Liver (tissue), 9 donors: Measurements from ENCODE around the gene EFNA2. TPM values are rescaled to one million over a fixed set of nuclear protein-coding genes. Genes with fewer than 3 reads are reported as not detected.

ENCODE experiments used
- DNase-seq: peaks from one replicate; pipeline ENCODE4 v3.0.0-alpha.2; 2017; ENCODE audit warnings: low spot score
- H3K27ac ChIP-seq, 2 donors: one replicate each; pipeline ENCODE4 v1.7.0; 2013; ENCODE audit warnings: inconsistent platforms in 2 of 2, low read length in 2 of 2, control low read depth in 1 of 2, low read depth in 1 of 2, mild to moderate bottlenecking in 1 of 2
- H3K27me3 ChIP-seq, 4 donors: one replicate each; pipeline versions ENCODE4 v1.6.1 to v1.7.0; 2013; ENCODE audit warnings: low read length in 3 of 4, inconsistent platforms in 1 of 4, mild to moderate bottlenecking in 1 of 4, moderate library complexity in 1 of 4; ENCODE audit not compliant: control insufficient read depth in 4 of 4, insufficient read depth in 4 of 4
- H3K36me3 ChIP-seq, 4 donors: one replicate each; pipeline versions ENCODE4 v1.6.1 to v1.7.0; 2013; ENCODE audit warnings: low read length in 3 of 4, mild to moderate bottlenecking in 3 of 4, low read depth in 1 of 4, moderate library complexity in 1 of 4; ENCODE audit not compliant: control insufficient read depth in 4 of 4, insufficient read depth in 3 of 4
- H3K4me1 ChIP-seq, 4 donors: one replicate each; pipeline versions ENCODE4 v1.6.1 to v1.7.0; 2013; ENCODE audit warnings: low read length in 3 of 4, mild to moderate bottlenecking in 3 of 4, moderate library complexity in 1 of 4; ENCODE audit not compliant: control insufficient read depth in 4 of 4, insufficient read depth in 4 of 4
- H3K4me3 ChIP-seq, 3 donors: one replicate each; pipeline versions ENCODE4 v1.6.1 to v1.7.0; 2013; ENCODE audit warnings: low read length in 3 of 3, control low read depth in 1 of 3, low read depth in 1 of 3, mild to moderate bottlenecking in 1 of 3
- H3K9ac ChIP-seq, 2 donors: one replicate each; pipeline ENCODE4 v1.7.0; 2013; ENCODE audit warnings: low read length in 2 of 2, mild to moderate bottlenecking in 2 of 2, moderate library complexity in 2 of 2, control low read depth in 1 of 2, low read depth in 1 of 2
- H3K9me3 ChIP-seq, 4 donors: one replicate each; pipeline versions ENCODE4 v1.6.1 to v1.7.0; 2013; ENCODE audit warnings: low read length in 3 of 4; ENCODE audit not compliant: control insufficient read depth in 4 of 4
- CTCF ChIP-seq: fragments of 150-350 bp; IDR thresholded peaks from 2 replicates; pipeline ENCODE4 v1.5.1; 2017; ENCODE audit warnings: improper control_type of control experiment, low read depth, low read length; ENCODE audit not compliant: missing input control
- EGR1 ChIP-seq, 2 donors: IDR thresholded peaks; 2 replicates each; pipeline ENCODE4 v1.6.1; 2016 to 2018; ENCODE audit warnings: antibody characterized with exemption in 2 of 2, low read depth in 2 of 2
- FOXA1 ChIP-seq: IDR thresholded peaks from 2 replicates; pipeline ENCODE4 v1.6.1; 2016; ENCODE audit warnings: antibody characterized with exemption
- FOXA2 ChIP-seq: IDR thresholded peaks from 2 replicates; pipeline ENCODE4 v1.6.1; 2016; ENCODE audit warnings: antibody characterized with exemption
- GABPA ChIP-seq, 2 donors: IDR thresholded peaks in 1 of 2; conservative IDR thresholded peaks in 1 of 2; 2 replicates each; pipeline ENCODE4 v1.6.1; 2016; ENCODE audit warnings: antibody characterized with exemption in 2 of 2, mild to moderate bottlenecking in 1 of 2, moderate library complexity in 1 of 2
- HNF4A ChIP-seq, 2 donors: conservative IDR thresholded peaks; 2 replicates each; pipeline ENCODE4 v1.6.1; 2016; ENCODE audit warnings: antibody characterized with exemption in 2 of 2, mild to moderate bottlenecking in 2 of 2
- HNF4G ChIP-seq: IDR thresholded peaks from 2 replicates; pipeline ENCODE4 v1.6.1; 2016; ENCODE audit warnings: antibody characterized with exemption
- JUND ChIP-seq, 2 donors: IDR thresholded peaks; 2 replicates each; pipeline ENCODE4 v1.6.1; 2016; ENCODE audit warnings: antibody characterized with exemption in 2 of 2
- MAX ChIP-seq: IDR thresholded peaks from 2 replicates; pipeline ENCODE4 v1.6.1; 2016; ENCODE audit warnings: antibody characterized with exemption
- NR2F2 ChIP-seq: IDR thresholded peaks from 2 replicates; pipeline ENCODE4 v1.6.1; 2016; ENCODE audit warnings: antibody characterized with exemption
- RAD21 ChIP-seq, 2 donors: IDR thresholded peaks; 2 replicates each; pipeline ENCODE4 v1.6.1; 2016; ENCODE audit warnings: antibody characterized with exemption in 2 of 2, mild to moderate bottlenecking in 2 of 2
- REST ChIP-seq: IDR thresholded peaks from 2 replicates; pipeline ENCODE4 v1.6.1; 2016; ENCODE audit warnings: antibody characterized with exemption, mild to moderate bottlenecking
- TAF1 ChIP-seq: conservative IDR thresholded peaks from 2 replicates; pipeline ENCODE4 v1.6.1; 2016; ENCODE audit warnings: antibody characterized with exemption, mild to moderate bottlenecking
- YY1 ChIP-seq: IDR thresholded peaks from 2 replicates; pipeline ENCODE4 v1.6.1; 2016; ENCODE audit warnings: antibody characterized with exemption, mild to moderate bottlenecking
- ZBTB33 ChIP-seq: IDR thresholded peaks from 2 replicates; pipeline ENCODE4 v1.6.1; 2016; ENCODE audit warnings: antibody characterized with exemption
- WGBS: extraction: QIAGEN DNeasy Blood & Tissue Kit; methylation state at CpG from one replicate; pipeline ENCODE4 v1.1.7; 2013; 5-methylcytosine and 5-hydroxymethylcytosine counted together
- polyA plus RNA-seq, 2 donors: library from polyadenylated mRNA; stranded (reverse) in 1 of 2; unstranded in 1 of 2; fragments of 200-250 nt in 1 of 2; fragments of >200 nt in 1 of 2; fragmentation: Nextera tagmentation in 1 of 2; extraction: Ambion mirVana in 1 of 2; gene quantifications; one replicate each; pipeline versions ENCODE4 v1.2.1 to v1.2.3, GENCODE V29; 2013 to 2015
- total RNA-seq, 2 donors: library from RNA; depleted of rRNA; stranded (reverse); fragments of >200 nt; gene quantifications; one replicate each; pipeline ENCODE4 v1.2.3, GENCODE V29; 2014
- TF ChIP-seq, protein P1 (sequence below): IDR thresholded peaks from 2 replicates; pipeline ENCODE4 v1.6.1; 2016; ENCODE audit warnings: antibody characterized with exemption
- donor health status: healthy.
- donor health status: healthy.
- donor health status: healthy.
- donor health status: healthy.
- donor health status: healthy.

EFNA2 gene
- total and polyA plus RNA-seq, 4 donors: 0.98 to 9.8 (median 4.3) TPM

- no peak for TF ChIP-seq CTCF
These were observed 31.0 kb upstream of the EFNA2 start (continued) for GRCh38 chr19:1254530-1255185.

DNA sequence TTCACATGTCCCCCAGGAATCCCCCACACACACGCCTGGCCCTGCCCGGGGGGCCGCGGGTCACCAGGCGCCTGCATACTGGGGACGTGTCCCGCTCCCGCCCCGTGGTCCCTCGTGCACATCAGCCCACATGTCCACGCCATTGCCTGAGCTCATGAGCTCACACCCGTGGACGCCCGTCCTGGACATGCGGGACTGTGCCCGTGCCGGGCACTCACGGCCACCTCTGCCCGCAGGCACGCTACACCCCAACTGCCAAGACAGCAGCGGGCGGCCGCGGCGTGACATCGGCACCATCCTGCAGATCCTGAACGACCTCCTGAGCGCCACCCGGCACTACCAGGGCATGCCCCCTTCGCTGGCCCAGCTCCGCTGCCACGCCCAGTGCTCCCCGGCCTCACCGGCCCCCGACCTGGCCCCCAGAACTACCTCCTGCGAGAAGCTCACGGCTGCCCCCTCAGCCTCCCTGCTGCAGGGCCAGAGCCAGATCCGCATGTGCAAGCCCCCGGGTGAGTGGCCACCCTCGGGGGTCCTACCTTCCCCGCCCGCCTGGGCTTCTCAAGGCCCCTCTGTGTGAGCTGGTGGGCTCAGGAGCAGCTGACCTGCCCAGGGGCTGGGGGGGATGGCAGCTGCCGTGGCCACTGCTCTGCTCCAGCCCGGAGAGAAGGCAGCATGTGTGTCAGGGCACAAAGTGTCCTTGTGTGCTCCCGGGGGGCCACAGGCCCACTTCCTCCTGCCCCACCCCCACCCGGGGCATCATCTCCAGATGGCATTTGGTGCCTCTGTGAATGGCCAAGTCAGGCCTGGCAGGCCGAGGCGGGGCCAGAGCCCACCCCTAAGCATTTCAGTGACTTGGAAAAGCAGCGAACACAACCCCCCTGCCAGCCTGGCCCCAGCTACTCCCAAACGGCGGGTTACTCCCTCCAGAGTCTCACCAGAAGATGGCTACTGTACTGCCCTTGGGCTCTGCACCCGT, 30.2 kb upstream of the EFNA2 start:
- TF ChIP-seq FOXA1 (no peak), RAD21 (IDR thresholded peaks at IDR 0.05) (no peak), CTCF (no peak), TAF1 (no peak), EGR1 (IDR thresholded peaks at IDR 0.05; ENCODE audit: low read depth in 2 of 2) (no peak), JUND (IDR thresholded peaks at IDR 0.05) (no peak), GABPA (IDR thresholded peaks at IDR 0.05 in 1 of 2, conservative IDR thresholded peaks at IDR 0.05 in 1 of 2) (no peak), REST (no peak), HNF4A (conservative IDR thresholded peaks at IDR 0.05) (no peak), NR2F2 (no peak), MAX (no peak), YY1 (no peak), ZBTB33 (no peak), HNF4G (no peak), FOXA2 (no peak)
- TF ChIP-seq, protein P1, sequence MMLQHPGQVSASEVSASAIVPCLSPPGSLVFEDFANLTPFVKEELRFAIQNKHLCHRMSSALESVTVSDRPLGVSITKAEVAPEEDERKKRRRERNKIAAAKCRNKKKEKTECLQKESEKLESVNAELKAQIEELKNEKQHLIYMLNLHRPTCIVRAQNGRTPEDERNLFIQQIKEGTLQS: no peak
- H3K36me3 ChIP-seq: peaks cover 19 to 30% (median 21%) of the 10 kb centered on the region in 4 donors
- no peak overlapping the region for H3K4me3 ChIP-seq
- no peaks in the 10 kb centered on the region for H3K9me3 ChIP-seq
- no peaks in the 10 kb centered on the region for H3K27me3 ChIP-seq
- no peak overlapping the region for H3K9ac ChIP-seq
- WGBS: 87% methylated on average over 52 of the region's 52 CpGs
- H3K27ac ChIP-seq: peak overlapping the region; percentile 90 to 97
- DNase-seq: no peak
- peaks cover 23 to 83% (median 54%) of the 10 kb centered on the region in 4 donors for H3K4me1 ChIP-seq
